ENCODE data around the gene NEURL2.
"Not testable (repeated sequence)": the region's sequence is repeated elsewhere in the genome, so short reads cannot be mapped to it uniquely, and the experiment has no call there.

Gene NEURL2

DNA sequence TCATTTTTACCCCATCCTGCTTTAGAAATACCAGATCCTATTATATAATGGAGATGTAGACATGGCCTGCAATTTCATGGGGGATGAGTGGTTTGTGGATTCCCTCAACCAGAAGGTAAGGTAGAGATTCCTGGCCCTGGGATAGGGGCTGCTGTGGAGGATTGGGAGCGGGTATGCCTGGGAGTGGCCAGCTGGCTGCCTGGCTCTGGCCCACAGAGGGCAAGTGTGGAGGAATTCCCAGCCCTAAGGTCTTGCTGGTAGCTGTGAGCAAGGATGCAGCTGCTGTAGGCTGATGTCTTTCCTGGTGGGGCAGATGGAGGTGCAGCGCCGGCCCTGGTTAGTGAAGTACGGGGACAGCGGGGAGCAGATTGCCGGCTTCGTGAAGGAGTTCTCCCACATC is 6.7 kb upstream of the NEURL2 start:
- DNase-seq: no peak

- no peak for DNase-seq
Observed at GRCh38 chr20:45897289-45897688, 6.3 kb upstream of the NEURL2 start.

DNA sequence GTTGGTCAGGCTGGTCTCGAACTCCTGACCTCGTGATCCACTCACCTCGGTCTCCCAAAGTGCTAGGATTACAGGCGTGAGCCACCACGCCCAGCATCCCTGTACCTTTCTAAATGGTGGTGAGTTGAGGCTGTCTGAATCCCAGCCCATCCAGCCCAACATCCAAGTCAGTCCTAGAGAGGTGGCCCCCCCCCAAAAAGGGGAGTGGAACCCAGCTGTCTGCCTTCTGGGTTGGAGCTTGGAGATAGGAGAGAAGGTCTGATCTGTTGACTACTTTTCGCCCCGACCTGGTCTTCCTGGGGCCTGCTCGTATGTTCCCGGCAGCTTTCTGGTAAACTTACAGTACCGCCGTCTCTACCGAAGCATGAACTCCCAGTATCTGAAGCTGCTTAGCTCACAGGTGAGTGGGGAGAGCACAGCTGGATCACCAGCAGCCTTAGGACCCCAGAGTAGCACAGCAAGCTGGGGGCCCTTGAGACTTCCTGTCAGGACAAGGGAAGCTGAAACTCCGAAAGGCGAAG is 5.7 kb upstream of the NEURL2 start:
- no peak for DNase-seq

DNA sequence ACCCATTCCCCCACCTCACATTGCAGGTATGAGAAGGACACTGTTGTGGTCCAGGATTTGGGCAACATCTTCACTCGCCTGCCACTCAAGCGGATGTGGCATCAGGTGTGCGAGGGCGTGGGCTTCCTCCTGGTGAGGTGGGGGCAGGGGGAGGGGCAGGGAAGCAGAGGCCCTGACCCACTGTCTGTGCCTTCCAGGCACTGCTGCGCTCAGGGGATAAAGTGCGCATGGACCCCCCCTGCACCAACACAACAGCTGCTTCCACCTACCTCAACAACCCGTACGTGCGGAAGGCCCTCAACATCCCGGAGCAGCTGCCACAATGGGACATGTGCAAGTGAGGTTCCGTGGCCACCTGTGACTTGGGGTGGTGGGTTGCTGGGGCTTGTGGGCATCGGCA is 3.8 kb upstream of the NEURL2 start:
- DNase-seq: no peak

DNA sequence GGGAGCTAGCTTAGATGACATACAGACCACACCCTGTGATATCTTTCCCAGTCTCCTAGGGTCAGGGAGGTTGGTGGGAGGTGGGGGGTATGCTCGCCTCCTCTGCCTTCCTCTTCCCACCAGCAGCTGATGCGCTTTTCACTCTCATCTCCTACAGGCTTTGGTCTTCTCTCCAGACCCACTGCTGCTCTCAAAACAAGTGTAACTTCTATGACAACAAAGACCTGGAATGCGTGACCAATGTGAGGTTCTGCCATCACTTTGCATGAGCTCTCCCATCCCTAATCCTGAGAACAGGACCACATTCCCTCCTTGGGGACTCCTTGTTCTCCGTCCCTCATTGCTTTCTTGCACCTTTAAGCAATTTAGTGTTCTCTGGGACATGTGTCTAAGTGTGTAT is 2.8 kb upstream of the NEURL2 start:
- no peak for DNase-seq

DNA sequence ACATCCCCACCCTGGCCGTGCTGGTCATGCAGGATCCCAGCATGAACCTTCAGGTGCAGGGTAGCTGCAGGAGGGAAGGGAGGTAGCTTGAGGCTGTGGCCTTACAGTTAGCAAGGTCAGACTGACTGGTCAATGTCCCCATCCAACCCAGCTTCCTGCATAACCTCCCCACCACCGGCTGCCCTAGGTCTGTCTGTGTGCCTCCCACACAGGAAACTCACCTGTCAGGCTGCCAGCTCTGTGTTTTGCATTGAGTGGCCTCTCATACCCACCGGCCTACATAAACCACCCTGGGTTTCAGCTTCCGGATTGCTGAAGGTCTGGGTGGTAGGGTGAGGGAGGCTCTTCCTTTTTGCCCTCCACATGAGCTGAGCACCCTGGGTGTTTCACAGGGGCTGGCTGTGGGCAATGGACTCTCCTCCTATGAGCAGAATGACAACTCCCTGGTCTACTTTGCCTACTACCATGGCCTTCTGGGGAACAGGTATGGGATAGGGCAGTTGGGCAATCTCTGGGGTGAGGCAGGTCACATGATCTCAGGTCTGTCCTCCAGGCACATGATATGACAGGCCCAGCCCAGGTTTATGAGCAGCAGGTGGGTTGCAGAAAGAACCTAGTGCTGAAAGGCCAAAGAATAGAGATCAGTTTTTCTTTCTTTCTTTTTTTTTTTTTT is 2.0 kb upstream of the NEURL2 start:
- DNase-seq: peak; percentile 30

DNA sequence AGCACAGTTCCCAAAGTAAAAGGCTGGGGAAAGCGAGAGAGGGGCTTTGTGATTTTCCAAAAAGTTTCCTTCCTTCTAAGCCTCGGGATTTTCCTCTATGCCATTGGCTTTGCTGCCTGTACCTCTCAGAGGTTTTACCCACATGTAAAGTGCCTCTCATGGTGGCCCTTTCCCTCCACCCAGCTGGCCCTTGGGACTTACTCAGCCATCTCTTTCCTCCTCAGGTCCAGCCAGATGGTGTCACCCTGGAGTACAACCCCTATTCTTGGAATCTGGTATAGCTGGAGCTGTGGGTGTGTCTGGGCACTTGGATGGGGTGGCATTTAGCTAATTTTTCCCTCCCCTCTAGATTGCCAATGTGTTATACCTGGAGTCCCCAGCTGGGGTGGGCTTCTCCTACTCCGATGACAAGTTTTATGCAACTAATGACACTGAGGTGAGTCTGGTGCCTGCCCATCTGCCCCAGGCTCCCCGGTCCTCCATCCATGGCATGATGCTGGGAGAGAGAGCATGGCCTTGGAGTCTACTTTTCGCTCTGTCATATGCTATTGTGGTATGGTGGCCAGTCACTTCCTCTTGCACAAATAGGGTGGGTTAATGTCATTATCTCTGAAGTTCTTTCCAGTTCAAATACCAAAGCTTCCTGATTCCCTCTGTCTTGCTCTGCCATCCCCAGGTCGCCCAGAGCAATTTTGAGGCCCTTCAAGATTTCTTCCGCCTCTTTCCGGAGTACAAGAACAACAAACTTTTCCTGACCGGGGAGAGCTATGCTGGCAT is 1.2 kb upstream of the NEURL2 start:
- DNase-seq: no peak

GRCh38 chr20:45890077-45890984 is 677 bp downstream of the NEURL2 start:
- DNase-seq: peak; percentile 49

DNA sequence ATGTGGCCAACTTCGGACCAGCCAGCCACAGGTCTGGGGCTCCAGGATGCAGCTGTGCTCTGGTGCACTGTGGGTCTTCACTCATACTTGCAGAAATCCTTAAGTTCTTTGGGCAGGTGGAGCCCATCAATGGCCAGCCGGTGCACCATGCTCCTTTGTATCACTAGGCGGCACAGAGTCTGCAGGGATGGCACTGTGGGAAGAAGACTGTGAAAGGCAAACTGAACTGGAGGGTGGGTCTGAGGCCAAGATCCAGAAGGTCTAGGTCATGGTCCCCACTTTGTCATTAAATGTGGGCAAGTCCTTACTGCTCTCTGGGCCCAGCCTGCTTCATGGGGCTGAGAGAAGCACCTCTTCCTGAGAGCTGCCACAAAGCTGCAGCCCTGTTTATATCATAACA is 2.3 kb downstream of the NEURL2 start:
- DNase-seq: no peak

DNA sequence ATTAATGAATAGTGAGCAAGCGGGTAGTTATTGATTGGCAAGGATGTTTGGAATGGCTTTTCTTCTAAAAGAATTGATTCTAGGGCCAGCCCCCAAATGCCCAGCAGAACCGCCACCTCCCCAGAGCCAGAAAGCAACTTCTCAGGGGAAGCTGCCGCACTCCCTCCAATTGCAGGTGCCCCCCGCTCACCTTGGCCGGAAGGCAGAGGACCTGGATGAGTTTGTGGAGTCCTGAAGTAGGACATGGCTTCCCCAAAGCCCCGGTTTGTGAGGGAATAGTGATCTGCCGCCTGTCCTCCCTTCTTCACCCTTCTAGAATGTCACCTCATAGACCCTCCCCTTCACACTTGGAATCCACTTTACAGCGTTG is 3.7 kb downstream of the NEURL2 start, which contains the start of gene SPATA25:
TSS of gene SPATA25 (minus strand) at position 277 of the 370 bp plus-strand sequence. CDS start at position 245, 32 bp downstream.
- no peak for DNase-seq

DNA sequence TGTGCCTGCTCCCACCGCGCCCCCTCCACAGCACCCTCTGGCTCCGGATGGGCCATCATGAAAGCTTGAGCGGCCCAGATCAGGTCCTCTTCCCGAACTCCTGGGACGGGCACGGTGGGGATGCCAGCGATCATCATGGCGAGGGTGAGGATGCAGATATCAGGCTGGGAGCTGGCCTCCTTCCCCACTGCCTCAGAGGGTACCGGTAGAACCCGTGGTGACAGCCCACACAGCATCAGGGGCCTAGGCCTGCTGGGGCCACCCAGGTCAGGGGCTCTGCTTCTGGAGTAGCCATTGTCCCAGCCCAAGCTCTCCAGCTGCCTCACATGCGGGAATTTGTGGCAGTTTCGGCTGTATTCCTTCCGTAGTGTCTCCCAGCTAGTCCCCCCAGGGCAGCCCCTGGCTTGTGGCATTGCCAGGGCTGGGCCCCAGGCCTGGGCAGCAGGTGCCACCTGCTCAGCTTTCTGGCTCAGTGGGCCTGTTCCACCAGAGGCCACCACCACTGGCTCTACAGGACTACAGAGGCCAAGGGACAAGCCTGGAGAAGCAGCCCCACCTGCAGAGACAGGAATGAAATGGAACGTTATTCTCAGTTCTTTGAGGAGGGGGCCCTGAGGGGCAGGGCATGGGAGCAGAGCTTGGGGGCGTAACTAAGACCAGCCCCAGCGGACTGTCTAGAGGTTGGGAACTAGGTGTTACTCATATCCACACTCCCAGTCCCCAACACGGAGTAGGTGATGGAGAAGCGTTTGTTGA is 4.2 kb downstream of the NEURL2 start:
- DNase-seq: no peak

GRCh38 chr20:45883100-45883469 is 7.9 kb downstream of the NEURL2 start:
- no peak for DNase-seq

GRCh38 chr20:45882469-45883099 is 8.4 kb downstream of the NEURL2 start:
- no peak for DNase-seq

DNA sequence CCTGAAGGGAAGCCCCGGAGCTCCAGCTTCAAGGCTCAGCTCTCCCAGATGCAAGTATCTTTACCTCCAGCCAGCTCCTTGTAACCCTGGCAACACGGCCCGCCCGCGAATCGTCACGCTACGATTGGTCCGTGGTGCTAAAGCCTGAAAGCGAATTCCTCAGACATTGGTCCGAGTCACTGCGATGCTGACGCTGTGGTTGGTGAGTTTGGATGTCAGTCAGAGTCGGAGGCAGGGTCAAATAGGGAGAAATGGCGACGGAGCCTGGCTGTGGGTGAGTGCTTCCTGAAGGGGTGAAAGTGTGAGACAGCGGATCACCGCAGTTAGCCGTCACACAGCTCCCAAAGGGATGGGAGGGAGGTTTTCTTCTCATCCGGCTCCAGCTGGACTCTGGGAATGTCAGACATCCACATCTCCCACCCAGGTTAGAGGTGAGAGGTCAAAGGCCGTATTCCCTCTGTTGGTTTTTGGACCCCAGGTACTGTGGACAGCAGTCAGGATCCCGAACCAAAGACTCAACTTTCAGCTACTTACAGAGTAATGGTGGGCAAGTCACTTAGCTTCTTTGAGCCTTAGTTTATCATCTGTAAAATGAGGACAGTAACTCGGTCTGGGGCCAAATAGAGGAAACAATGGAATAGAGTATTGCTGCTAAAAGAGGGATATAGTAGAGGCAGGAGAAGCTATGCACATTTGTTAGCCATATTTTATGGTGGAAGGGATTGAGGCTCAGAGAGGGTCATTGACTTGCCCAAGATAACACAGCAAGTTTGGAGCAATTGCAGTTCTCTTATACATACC is 9.8 kb downstream of the NEURL2 start, which contains the start of gene ZSWIM1:
TSS of gene ZSWIM1 (plus strand) at position 240 of the 801 bp plus-strand sequence. CDS start 1,366 bp downstream, outside the sequence.
- DNase-seq: peak; percentile 99

GRCh38 chr20:45878076-45878761 is 12.8 kb downstream of the NEURL2 start:
- no peak for DNase-seq

DNA sequence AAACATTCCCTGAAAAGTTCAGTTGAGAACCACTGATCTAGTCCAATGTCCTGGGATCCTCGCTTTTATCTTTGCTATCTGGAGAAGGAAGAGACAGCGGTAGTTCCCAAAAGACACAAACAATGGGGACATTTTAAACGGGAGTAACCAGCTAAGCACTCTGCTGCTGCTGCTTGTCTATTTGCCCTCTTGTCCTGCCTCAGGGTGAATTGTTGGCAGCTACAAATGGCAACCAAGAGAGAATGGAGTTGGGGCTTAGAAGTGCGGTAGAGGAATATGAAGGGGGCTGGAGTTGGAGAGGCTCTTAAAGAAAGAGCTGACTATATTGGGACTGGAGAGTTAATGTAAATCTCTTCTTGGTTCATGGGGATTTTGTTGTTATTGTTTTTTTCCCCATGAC is 16.4 kb downstream of the NEURL2 start:
- no peak for DNase-seq

DNA sequence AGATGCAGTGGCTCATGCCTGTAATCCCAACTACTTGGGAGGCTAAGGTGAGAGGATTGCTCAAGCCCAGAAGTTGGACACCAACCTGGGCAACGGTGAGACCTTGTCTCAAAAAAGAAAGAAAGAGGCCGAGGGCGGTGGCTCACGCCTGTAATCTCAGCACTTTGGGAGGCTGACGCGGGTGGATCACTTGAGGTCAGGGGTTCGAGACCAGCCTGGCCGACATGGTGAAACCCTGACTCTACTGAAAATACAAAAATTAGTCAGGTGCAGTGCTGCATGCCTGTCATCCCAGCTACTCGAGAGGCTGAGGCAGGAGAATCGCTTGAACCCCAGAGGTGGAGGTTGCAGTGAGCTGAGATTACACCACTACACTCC is 16.9 kb downstream of the NEURL2 start:
- not testable (repeated sequence) for DNase-seq

GRCh38 chr20:45873409-45874103 is 17.5 kb downstream of the NEURL2 start:
- DNase-seq: no peak

DNA sequence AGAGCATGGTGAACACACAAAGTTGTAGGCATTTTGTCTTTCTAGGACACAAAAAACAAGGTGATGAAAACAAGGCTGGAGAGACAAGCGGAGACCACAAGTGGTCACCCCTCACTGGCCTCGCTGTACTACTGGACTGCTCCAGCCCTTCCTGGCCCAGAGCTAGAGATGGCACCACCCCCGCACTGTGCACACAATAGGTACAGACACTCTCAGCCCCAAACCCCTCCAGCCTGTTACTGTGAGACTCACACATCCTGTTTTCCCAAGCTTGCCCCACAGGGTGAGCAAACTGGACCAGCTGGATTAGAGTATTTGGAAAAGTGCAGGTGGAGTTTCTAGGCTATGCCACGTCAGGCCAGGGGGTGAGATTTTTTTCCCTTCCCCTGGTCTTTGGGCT is 18.4 kb downstream of the NEURL2 start:
- DNase-seq: no peak

DNA sequence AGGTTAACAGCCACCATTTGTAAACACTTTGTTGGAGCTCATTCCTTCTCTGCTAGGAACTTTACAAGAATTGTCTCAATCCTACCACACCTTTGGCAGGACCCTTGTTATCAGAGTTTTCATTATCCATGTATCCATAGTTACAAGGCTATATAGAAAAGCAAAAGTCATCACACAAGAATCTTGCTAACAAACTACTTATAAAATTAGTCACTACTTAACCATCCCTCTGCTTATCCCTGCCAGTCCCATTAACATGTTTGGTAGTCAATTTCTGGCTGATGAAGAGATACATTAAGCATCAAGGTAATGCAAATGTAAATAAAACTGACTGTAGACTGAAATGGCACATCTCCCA is 23.2 kb downstream of the NEURL2 start:
- DNase-seq: no peak

Data from CD4-positive, alpha-beta T cell treated with Interleukin-21 for 1 hour (primary cell).